ENCODE measurements around the gene TMEM219.

TMEM219 gene

DNA sequence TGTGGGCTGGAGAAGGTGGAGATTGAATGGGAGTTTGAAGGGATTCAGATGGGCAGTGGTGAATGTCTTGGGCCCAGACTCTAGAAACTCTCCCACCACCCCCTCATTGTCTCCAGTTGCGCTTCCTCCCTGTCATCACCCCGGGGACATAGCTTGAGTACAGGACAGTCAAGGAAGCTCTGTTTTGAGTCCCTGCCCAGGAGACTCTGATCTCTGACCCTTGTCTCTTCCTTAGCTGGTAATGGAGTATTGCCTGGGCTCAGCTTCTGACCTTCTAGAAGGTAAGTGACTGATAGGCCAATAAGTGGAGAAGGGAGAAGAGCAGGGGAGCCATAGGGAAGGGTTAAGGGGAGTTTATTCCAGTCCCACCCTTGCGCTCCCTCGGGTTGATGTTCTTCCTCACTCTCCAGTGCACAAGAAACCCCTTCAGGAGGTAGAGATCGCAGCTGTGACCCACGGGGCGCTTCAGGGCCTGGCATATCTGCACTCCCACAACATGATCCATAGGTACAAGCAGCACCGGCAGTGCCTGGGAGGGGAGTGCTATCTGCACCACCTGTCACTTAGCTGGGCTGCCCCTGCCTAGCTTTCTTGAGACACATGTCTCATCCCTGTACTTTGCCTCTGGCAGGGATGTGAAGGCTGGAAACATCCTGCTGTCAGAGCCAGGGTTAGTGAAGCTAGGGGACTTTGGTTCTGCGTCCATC lies 16.8 kb downstream of the TMEM219 start:
- DNase-seq: no peak

GRCh38 chr16:29982560-29983419 lies 20.9 kb downstream of the TMEM219 start:
- DNase-seq: no peak

- no peak for DNase-seq
Measured at GRCh38 chr16:29983420-29984136, 21.7 kb downstream of the TMEM219 start.

GRCh38 chr16:29984137-29984763 lies 22.4 kb downstream of the TMEM219 start:
- DNase-seq: no peak

GRCh38 chr16:29984764-29985147 lies 22.9 kb downstream of the TMEM219 start:
- DNase-seq: no peak

DNA sequence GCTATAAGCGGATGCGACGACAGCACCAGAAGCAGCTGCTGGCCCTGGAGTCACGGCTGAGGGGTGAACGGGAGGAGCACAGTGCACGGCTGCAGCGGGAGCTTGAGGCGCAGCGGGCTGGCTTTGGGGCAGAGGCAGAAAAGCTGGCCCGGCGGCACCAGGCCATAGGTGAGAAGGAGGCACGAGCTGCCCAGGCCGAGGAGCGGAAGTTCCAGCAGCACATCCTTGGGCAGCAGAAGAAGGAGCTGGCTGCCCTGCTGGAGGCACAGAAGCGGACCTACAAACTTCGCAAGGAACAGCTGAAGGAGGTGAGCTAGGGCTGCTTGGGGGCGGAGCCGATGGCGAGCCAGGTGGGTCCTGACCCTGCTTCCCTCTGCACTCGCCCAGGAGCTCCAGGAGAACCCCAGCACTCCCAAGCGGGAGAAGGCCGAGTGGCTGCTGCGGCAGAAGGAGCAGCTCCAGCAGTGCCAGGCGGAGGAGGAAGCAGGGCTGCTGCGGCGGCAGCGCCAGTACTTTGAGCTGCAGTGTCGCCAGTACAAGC lies 23.5 kb downstream of the TMEM219 start:
- no peak for DNase-seq

DNA sequence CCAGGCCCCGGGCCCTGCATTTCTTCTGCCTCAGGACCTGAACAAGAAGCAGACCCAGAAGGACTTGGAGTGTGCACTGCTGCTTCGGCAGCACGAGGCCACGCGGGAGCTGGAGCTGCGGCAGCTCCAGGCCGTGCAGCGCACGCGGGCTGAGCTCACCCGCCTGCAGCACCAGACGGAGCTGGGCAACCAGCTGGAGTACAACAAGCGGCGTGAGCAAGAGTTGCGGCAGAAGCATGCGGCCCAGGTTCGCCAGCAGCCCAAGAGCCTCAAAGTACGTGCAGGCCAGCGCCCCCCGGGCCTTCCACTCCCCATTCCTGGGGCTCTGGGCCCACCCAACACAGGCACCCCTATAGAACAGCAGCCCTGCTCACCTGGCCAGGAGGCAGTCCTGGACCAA lies 24.4 kb downstream of the TMEM219 start:
- DNase-seq: no peak

DNA sequence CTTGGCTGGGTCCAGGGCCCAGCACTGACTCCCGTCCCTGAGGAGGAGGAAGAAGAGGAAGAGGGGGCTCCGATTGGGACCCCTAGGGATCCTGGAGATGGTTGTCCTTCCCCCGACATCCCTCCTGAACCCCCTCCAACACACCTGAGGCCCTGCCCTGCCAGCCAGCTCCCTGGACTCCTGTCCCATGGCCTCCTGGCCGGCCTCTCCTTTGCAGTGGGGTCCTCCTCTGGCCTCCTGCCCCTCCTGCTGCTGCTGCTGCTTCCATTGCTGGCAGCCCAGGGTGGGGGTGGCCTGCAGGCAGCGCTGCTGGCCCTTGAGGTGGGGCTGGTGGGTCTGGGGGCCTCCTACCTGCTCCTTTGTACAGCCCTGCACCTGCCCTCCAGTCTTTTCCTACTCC lies 25.1 kb downstream of the TMEM219 start:
- no peak for DNase-seq

DNA sequence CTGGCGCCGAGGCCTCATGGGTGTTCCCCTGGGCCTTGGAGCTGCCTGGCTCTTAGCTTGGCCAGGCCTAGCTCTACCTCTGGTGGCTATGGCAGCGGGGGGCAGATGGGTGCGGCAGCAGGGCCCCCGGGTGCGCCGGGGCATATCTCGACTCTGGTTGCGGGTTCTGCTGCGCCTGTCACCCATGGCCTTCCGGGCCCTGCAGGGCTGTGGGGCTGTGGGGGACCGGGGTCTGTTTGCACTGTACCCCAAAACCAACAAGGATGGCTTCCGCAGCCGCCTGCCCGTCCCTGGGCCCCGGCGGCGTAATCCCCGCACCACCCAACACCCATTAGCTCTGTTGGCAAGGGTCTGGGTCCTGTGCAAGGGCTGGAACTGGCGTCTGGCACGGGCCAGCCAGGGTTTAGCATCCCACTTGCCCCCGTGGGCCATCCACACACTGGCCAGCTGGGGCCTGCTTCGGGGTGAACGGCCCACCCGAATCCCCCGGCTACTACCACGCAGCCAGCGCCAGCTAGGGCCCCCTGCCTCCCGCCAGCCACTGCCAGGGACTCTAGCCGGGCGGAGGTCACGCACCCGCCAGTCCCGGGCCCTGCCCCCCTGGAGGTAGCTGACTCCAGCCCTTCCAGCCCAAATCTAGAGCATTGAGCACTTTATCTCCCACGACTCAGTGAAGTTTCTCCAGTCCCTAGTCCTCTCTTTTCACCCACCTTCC lies 25.6 kb downstream of the TMEM219 start:
- DNase-seq: no peak

DNA sequence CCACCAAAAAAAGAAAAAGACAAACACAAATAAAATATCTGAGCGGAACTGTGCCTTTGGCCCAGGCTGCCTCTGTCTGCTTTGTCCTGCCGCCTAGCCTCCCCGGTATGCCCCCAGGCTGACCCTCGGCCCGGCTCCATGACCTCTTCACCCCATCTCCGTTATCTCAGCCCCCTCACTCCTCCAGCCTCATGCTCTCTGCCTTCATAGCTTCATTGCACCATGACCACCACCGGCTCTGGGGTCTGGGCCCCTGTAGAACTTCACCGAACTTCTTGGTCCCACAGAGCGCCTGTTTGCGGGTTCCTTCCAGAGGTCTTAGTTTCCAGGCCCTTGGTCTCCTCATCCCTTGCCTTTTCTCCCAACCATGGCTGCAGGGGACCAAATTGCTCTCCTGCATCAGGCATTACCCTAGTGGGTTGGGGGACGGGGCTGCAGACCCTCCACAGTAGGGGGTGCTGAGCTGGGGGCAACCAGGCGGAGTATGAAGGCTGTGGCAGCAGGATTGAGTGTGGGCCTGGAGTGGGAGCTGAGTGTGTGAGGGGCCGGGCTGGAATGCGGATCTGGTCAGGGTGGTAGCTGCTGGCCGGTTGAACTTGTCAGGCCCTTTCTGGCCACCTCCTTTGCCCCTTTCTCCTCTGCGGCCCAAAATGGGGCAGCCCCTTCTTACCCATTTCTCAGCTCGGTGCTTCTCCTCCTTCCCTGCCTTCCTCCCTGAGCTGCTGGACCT lies 26.6 kb downstream of the TMEM219 start:
- DNase-seq: no peak

DNA sequence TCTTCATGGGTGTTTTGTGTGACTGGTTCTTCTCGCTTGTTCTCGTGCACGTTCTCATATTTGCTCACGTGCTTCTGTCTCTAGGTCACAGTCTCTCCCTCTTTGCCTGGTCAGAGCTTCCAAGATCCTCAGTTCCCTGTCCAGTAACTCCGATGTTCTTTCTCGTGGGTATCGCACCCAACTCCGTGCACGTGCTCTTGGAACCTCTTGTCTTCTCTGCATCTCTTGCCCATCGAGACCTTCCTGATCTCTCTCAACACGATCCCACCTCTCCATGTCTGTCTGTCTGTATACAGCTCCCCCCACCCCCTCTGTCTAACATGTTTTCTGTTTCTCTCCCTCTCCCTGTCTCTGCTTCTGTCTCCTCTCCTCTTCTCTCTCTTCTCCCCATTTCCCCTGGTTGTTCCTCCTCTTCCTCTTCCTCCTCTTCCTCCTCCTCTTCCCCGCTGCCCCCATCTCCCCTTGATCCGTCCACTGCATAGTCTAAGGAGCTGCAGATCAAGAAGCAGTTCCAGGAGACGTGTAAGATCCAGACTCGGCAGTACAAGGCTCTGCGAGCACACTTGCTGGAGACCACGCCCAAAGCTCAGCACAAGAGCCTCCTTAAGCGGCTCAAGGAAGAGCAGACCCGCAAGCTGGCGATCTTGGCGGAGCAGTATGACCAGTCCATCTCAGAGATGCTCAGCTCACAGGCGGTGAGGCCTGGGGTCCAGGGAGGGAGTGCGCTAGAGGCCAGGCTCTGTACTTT lies 27.4 kb downstream of the TMEM219 start:
- DNase-seq: no peak

- DNase-seq: no peak
Measured at GRCh38 chr16:29990034-29990433, 28.2 kb downstream of the TMEM219 start.

- no peak for DNase-seq
Measured at GRCh38 chr16:29990883-29991570, 29.1 kb downstream of the TMEM219 start.

DNA sequence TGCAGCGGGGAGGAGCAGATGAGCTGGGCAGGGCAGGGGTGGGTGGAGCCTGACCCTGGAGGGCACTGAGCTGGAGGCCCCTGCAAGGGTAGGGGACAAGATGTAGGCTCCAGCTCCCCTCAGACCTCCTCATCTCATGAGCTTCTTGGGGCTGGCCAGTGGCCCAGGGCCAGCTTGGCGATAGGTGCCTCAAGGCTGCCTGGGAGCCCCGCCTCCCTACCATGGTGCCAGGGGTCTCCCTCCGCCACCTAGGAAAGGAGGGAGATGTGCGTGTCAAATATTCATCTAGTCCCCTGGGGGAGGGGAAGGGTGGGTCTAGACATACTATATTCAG lies 29.7 kb downstream of the TMEM219 start:
- no peak for DNase-seq

- no peak for DNase-seq
Measured at GRCh38 chr16:29992344-29992967, 30.6 kb downstream of the TMEM219 start.

- DNase-seq: no peak
Measured at GRCh38 chr16:29993191-29993902, 31.5 kb downstream of the TMEM219 start.

DNA sequence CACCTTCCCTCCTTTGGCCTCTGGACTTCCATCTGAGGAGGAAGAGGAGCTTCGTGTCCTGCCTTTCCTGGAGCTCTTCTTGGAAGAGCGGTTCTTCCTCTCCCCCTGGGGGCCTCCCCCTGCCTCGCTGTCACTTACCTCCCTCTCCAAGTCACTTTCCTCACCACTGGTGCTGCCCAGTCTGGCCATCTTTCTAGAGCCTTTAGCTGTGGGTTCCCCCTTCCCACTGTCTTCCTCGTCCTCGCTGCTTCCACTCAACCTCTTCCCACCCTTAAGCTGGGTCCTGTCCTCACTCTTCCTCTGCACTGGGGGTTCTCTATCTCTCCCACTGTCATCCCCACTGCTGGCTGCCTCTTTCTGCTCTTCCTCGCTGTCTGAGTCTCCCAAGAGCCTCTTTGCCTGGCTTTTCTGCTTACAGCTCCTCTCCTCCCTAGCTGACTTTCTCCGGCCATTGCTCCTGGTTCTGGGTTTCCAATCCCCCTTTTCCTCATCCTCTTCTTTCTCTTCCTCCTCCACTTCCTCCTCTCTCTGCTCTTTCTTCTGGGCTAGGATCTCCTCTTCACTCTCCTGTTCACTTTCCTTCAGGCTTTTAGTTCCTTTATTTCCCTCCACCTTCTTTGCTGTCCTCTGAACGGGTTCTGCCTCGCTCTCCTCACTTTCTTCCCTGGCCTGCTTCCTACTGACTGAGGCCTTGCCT lies 32.2 kb downstream of the TMEM219 start:
- DNase-seq: no peak

Data from nucleus accumbens (tissue), 56 donors.